NCI-H748 (cell line): ENCODE measurements around the gene RPA3.
A peak's percentile ranks its signal among the peaks of the same experiment; 100 is the strongest.

Source experiments
- DNase-seq: peaks from one replicate; lab custom pipeline; 2025; ENCODE audit not compliant: unreplicated experiment; lab: John Stamatoyannopoulos, UW

Gene RPA3

GRCh38 chr7:7654964-7655715, 63.3 kb downstream of the RPA3 start:
- DNase-seq: no peak

DNA sequence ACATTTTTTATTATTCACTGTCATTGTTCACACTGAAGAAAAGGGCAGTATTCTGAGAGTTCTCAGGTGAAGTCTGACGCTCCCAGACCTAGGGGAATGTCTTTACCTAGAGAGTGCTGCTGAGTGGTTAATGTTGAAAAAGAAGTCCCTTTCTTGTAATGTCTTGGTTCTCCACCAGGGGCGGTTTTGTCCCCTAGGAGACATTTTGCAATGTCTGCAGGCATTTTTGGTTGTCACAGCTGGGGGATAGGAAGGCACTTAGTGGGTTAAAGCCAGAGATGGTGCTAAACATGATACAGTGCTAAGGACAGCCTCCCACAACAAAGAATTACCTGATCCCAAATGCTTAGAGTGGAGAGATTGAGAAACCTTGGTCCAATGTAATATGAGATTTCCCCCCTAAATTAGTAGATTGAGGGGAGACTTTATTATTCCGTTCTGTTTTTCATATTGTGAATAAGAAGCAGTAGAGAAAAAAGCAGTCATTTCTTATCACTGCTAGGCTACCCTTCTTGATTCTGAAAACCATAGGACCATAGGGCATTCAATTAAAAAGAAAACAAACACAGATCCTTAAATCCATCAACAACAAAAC, 64.7 kb downstream of the RPA3 start:
- peak; percentile 14 for DNase-seq

DNA sequence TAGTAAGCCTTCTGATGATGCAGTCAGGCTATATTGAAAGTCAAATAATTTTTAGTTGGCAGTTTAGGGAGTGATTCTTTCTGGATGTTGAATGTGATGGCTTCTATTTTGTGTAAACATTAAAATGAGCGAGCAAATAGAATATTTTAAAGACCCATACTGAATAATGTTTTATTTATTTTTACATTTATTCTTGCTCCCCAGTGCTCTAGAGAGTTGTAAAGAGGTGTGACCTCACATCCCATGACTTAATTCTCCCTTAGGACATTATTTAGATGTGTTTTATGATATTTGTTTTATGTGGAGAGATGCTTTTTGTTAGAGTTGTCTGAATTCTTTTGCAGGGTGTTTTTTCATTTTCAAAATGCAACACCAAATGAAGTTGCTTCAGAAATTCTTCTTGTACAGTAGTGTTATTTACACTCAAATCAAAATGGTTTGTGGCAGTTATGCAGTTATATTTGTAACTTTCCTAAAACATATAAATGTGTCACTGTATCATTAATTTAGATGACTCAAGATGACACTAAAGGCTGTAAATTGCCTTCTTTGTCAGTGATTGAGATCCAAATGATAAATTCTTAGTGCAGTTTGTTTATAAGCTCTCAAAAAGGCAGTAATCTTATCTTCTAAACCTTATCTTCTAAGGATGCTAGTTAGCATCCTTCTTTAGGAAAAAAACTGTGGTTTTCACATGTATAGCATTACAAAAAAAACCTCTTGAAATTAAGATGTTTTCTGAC, 65.4 kb downstream of the RPA3 start:
- DNase-seq: no peak

DNA sequence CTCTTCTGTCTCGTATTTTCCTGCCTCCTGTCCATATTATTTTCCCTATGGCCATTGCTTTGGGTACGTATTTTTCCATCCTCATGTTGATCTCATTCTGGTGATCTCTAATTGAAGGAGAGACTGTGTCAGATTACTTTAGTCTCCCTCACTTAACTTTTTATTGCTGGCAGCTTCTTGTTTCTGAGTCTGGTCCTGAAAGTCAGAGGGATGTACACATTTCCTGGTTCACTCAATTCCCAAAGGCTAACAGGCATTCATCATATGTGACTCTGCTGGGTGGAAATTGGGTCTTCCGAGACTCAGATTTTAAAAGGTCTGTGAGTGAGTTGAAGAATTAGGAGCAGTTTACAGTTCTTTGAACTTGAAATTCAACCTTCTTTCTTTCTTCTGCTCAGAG, 66.9 kb downstream of the RPA3 start:
- DNase-seq: no peak

DNA sequence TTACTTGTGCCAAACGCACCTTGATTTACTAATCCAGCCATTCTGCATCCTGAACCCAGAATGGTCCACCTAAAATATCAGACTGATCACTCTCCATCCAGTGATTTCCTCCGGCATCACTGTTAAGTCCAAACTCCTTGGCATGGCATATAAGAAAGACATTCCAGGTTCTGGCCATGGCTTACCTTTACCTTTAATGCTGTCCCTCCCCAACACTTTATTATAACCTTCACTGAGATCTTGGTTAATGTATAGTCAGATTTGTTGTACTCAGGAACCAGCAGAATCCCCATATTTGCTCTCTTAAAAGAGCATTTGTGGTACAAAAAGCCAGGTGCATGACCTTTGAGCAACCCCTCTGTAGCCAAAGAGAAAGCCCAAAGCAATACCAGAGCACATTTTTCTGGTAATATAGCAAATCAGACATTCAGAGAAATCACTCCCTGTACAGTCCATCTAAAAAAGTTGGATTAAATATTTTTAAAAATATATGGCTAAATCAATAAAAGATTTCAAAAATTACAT, 67.7 kb downstream of the RPA3 start:
- no peak for DNase-seq

DNA sequence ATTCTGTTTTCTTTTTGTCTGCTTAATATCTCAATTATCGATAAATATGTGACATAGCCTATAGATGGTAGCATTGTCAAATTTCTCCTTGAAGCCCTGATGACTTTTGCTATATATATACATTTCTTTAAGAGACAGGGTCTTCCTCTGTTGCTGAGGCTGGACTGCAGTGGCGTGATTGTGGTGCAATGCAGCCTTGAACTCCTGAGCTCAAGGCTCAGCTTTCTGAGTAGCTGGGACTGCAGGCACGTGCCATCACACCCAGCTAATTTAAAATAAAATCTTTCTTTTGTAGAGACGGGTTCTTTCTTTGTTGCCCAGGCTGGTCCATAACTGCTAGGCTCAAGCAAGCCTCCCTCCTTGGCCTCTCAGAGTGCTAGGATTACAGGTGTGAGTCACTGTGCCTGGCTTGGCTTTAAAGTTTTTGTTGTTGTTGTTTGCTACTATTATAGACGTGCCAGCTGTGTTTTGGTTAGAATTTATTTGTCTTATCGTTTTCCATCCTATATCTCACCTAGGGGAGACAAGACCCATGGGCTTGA, 70.8 kb downstream of the RPA3 start:
- DNase-seq: no peak

DNA sequence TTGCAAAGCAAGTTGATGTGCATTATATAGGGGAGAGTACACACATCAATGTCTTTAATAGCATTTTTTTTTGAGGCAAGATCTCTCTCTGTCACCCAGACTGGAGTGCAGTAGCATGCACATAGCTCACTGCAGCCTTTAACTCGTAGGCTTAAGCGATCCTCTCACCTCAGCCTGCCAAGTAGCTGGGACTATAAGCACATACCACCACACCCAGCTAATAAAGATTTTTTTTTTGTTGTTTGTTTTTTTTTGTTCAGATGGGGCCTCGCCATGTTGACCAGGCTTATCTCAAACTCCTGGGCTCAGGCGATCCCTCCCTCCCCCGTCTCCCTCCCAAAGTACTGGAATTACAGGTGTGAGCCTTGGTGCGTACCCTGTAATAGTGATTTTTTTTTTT, 76.3 kb downstream of the RPA3 start:
- no peak for DNase-seq

GRCh38 chr7:7641129-7641663, 77.2 kb downstream of the RPA3 start:
- peak; percentile 64 for DNase-seq

- peak; percentile 100 for DNase-seq
Observed at GRCh38 chr7:7640221-7641128, 77.9 kb downstream of the RPA3 start, which contains the start of gene UMAD1. TSS of gene UMAD1 (plus strand) at chr7:7640752. CDS start at chr7:7673372, 32,620 bp downstream.

DNA sequence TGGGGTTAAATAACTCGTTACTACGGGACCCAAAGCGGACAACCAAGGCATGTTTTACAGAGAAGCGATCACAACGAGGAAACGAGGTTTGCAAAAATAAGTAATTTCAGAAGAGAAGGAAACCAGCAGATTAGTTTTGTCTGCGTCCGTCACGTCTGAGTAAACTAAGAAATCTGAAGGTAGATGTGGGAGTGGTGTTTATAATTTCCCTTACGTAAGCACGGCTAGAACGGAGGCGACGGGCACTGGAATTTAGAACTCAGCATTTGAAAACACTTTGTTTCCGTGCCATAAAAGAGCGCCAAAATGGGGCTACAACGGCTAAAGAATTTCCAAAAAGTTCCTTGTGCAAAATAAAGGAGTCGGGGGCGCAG, 78.6 kb downstream of the RPA3 start:
- DNase-seq: peak; percentile 73

DNA sequence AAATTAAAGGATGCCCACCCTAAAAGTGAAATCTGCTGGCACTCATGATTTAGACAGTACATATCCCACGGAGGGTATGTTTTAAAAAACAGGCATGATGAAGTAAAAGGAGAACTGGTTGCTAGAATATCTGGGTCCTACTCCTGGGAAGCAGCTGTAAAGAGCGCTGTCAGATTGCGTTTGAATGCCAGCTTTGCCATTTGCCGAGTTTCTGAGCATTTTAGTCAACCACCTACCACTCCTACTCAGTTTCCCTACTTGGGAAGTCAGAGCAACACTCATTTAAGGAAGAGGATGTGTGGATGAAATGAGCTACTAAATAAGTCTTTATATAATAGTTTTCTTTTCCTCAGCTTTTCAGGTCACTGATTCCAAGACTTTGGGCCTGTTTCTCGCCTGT, 79.0 kb downstream of the RPA3 start:
- peak; percentile 43 for DNase-seq

DNA sequence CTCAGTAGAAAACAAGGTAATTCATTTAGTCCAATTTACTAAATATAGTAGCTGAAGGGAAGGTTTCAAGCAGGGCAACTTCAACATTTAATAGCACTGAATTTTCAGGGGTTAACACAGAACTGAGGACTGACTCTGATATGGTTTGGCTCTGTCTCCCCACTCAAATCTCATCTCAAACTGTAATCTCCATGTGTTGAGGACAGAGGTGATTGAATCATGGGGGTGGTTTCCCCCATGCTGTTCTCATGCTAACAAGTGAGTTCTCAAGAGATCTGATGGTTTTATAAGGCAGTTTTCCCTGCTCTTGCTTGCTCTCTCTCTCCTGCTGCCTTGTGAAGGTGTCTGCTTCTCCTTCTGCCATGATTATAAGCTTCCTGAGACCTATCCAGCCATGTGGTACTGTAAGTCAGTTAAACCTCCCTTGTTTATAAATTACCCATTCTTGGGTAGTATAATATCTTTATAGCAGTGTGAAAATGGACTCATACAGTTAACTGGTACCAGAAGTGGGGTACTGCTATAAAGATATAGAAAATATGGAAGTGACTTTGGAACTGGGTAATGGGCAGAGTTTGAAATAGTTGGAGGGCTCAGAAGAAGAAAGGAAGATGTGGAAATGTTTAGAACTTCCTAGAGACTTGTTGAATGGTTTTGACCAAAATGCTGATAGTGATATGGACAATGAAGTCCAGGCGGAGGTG, 87.6 kb downstream of the RPA3 start:
- DNase-seq: no peak

GRCh38 chr7:7628476-7628875, 89.9 kb downstream of the RPA3 start:
- no peak for DNase-seq

- no peak for DNase-seq
Observed at GRCh38 chr7:7620644-7621210, 97.7 kb downstream of the RPA3 start.

- no peak for DNase-seq
Observed at GRCh38 chr7:7620236-7620635, 98.2 kb downstream of the RPA3 start.

DNA sequence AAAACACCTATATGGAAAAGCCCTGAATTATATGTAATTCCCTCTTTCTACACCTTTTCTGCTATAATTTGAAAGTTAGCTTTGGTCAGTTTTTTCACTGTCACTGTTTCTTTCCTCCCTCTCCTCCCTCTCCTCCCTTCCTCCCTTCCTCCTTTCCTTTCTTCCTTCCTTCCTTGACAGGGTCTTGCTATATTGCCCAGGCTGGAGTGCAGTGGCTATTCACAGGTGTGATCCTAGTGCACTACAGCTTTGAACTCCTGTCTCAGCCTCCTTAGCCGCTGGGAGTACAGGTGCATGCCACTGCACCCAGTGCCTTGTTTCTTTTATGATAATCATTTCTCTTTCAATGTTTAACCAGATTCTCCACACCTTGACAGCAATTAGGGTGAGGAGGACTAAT, 100.0 kb downstream of the RPA3 start:
- DNase-seq: no peak

DNA sequence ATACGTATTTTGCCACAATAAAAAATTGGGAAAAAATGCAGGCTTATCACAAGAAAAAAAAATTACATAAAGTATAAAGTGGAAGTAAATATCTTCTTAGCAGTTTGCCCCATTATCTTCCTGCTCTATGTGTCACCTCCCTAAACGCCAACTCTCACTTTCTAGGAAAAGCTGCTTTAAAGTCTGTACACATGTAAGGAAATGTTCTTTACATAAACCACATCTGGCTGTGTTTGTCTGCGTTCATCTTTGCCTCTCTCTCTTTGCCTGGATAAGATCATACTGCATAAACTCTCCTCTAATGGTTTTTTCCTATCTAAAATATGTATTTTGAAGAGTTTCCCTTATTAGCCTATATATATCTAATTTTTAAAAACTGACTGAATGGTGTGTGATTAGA, 100.9 kb downstream of the RPA3 start:
- no peak for DNase-seq

DNA sequence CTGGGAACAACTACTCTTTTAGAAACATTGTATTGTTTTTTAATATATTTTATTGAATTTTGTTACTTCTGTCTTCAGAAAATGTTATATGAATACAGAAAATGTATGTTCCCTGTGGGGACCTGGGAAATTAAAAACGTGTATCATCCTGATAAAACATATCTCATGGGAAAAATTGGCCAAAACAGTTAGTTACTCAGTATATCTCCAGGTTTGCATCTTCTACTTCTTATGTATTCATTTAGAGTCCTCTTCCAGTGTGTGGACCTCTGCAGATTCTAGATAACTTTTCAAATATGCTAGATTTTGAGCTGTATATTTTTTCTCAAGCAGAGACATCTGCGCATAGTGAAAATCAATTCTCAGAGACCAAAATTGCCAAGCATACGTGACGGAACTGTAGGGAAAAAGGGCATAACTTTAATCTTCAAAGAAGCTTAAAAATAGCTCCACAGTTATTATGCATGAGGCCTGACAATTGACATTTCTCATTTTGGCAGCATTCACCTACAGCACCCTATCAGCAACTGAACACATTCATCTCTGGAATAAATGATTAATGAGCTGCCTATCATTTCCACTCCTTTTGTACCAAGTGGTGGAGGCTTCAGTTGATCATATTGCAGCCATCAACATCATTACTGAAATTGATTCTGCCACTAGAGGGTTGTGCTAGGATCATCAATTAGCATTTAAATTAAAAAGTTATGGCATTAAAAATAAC, 104.2 kb downstream of the RPA3 start:
- no peak for DNase-seq

GRCh38 chr7:7613210-7613609, 105.2 kb downstream of the RPA3 start:
- no peak for DNase-seq
